GM19240 (cell line): Measurements from ENCODE around the gene SELENOO.

Experiments
- DNase-seq: peaks from one replicate; pipeline ENCODE4 v3.0.0; 2011; ENCODE audit warnings: low spot score; ENCODE audit not compliant: insufficient read length

SELENOO gene

DNA sequence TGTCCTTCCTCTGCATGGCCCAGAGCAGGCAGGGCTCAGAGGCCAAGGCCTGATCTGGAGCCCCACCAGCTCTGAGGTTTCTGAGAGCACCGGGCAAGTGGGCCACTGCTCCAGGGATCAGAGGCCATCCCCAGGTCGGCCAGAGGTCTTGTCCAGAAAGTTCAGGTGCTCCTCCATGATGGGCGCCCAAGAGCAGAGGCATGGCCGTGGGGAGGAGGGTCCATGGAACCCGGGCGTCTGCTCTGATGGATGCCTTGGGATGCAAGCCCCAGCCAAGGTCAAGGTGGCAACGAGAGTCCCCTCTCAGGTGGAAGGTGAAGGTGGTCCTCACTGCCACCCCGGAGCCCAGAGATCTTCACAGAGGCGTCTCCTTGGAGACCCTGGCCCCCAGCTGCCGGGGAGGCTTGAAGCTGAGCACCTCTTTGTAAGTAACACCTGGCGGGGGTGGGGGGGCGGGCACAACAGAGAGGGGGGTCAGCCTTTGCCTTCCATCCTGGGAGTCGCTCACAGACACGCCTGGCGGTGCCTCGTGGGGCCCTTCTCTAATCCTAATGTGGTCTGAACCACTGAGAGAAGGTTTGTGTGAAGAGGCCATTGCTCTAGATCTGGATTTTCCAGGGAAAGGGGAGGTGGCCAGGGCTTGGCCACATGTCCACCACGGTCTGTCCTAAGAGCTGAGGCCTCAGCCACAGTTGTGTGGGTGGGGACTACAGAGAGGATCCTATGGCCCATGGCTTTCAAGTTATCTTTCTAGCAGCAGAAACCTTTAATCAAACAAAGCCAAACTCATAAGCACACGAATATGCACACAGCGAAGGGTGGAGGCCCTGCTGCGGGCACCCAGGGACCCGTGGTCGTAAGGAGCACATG lies 52.5 kb downstream of the SELENOO start:
- DNase-seq = no peak

DNA sequence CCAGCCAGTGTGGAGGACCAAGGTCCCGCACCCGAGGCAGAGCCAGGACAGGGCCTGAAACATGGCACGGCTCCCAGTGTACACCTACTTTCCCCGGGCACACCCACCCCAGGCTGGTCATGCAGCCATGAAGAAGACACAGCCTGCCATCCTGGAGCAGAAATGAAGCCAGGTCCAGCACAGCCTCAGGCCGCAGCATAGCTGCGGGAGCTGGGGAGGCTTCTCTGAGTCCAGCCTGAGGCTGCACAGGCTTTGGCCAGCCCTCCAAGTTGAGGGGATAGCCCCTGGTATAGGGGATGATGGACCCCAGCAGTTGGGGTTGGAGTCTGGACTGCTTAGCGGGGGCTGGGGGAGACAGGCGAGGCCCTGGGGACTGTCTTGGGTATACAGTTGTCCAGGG lies 53.1 kb downstream of the SELENOO start:
- DNase-seq = no peak

DNA sequence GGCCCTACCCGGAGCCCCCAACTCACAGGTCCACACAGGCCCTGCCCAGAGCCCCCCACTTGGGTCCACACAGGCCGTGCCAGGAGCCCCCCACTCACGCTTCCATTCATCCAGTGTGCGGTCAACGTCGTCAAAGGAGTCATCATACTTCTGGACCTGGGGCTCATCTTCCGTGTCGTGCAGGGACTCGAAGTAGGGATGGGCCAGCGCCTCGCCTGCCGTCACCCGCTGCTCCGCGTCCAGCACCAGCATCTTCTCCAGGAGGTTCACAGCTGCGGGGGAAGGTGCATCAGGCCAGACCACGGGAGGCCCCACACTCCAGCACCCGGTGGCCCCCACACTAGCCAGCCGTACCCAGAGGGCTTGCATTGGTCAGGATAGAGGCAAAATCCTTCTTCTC lies 54.3 kb downstream of the SELENOO start:
- DNase-seq = no peak

DNA sequence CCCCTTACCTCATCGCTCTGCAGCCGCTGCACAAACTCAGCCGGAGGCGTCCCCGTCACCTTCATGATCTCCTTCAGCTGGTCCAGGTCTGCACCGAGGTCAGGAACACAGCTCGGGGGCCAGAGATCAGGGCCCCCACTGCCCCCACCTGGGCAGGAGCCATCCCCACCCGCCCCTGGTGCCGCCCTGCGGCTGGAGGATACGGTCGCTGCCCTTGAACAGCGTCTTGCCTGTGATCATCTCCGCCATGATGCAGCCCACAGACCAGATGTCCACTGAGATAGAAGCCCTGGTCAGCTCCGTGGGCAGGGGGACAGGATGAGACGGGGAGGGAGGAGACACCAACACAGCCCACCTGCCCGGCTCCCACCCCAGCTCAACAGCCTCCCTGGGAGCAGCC lies 54.8 kb downstream of the SELENOO start:
- DNase-seq = no peak

DNA sequence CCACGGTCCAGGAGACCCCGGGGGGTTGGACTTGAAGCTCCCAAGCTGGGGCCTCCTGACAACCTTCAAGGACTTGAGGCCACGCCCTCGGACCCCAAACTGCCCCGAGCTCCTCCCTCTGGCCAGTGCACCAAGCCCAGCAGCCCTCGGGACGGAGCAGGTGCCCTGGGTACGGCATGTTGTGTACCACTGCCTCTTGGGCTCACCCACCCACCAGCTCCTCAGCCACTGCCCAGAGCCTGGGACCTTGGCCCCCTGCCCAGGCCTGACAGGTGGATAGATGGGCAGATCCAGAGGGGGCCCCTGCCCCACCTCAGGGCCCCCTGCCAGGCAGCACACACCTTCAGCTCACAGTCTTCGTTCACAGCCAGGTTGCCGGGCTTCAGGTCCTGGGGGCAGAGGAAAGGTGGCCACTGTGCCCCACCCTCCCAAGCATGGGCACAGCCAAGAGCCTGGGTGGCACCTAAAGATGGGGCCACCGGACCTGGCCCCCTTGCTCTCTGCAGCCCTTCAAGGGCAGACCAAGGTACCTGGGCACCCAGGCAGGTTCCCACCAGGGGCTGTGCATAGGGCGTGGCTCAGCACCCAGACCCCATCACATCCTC lies 55.5 kb downstream of the SELENOO start:
- DNase-seq = no peak

DNA sequence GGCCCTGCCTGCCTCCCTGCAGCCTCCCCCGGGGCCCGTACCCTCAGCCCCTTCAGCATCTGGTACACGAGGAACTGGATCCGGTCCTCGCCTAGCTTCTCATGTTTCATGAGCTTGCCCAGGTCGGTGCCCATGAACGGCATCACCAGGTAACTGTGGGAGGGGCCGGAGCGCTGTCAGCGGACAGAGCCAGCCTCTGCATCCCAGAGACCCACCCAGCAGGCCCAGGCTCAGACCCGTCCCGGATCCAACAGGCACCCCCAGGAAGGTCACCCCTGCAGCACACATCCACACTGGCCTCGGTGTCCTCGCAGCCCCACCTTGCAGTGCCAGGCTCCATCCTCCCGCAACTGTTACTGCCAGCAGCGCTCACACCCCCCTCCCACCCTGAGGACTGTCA lies 56.2 kb downstream of the SELENOO start:
- no peak for DNase-seq

DNA sequence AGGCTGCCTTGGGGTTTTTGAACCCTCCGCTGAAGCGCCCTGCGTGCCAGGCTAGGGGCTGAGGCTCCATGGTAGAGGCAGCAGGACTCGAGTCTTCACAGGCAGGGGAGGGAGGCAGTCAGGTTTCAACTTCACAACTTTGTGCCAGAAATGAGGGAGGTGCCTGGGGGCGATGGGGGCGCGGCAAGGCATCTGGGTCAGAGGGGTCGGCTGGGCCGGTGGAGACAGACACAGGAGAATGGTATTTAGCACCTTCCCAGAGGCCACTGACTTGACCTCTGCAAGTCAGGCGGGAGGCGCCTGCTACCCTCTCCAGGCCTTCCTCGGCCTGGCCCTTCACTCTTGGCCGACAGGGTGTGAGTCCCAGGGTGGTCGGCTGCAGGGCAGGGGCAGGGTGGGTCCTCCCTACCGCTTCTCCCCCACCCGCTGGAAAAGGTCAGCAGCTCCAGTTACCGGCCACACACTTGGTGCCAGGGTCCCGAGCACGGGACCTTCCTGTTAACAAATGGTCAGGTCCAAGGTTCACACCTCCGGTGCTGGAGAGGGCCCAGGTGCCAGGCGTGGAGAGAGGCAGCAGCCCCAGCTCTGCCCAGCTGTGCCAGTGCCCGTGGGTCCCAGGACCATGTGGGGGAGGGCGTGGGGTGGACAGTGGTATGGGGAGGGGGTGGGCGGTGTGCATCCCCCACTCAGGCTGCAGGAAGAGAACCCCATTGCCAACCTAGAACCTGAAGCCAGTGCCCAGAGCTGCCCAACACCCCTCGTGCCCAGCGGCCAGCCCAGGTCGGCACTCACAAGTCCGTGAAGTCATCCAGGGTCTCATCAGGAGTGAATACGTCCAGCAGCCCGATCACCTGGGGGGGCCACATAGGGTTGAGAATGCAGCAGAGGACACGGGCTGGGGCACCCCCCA lies 56.9 kb downstream of the SELENOO start:
- DNase-seq = no peak

DNA sequence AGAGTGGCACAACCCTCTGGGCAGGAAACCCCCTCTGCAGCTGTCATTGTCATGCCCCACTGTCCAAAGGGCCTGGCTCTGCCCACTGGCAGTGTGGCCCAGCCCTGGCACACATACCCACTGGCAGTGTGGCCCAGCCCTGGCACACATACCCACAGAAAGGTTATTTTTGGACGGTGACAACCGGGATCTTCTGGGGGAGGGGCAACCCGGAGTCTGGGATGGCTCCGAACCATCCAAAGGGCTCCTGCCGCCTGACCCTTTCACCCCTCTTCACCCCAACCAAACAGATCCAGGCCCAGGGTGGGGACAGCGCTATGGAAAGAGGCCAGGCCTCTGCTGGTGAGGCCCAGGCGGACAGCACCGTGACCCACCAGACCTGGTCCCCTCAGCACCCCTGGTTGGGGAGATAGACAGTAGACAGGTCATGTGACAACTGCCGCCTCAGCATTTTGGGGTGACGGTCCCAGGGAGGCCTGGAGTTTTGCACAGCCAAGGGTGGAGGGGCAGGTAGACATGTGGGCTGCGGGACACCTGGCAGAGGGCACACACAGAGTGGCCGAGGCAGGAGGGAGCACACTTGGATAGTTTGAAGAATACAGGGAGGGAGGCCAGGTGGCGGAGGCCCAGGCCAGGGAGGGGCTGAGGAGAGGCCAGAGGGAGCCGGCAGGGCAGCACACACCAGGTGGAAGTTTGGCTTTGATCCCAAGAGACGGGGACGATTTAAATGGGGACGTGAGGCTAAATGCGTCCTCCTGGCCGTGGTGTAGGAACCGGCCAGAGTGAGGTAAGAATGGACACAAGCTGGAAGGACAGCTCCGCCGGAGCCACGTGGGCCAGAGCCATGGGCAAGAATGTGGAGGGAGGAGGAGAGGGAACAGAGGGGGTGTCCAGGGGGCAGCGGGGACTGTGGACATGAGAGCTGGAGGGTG lies 57.8 kb downstream of the SELENOO start:
- DNase-seq = no peak

DNA sequence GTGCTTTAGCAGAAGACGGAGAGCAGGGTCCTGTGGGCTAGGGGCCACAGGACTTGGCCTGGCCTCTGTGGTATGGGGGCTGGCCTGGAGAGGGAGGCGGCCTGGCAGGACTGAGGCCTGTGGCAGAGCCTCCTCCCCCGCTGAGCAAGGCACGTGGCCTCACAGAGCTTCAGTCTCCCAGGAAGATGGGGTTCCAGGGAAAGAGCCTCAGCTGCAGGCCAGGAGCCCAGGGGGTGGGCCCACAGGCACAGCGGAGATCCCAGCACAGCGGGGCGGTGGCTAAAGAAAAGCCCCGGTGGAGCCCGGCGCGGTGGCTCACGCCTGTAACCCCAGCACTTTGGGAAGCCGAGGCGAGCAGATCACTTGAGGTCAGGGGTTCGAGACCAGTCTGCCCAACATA lies 58.5 kb downstream of the SELENOO start:
- no peak for DNase-seq

DNA sequence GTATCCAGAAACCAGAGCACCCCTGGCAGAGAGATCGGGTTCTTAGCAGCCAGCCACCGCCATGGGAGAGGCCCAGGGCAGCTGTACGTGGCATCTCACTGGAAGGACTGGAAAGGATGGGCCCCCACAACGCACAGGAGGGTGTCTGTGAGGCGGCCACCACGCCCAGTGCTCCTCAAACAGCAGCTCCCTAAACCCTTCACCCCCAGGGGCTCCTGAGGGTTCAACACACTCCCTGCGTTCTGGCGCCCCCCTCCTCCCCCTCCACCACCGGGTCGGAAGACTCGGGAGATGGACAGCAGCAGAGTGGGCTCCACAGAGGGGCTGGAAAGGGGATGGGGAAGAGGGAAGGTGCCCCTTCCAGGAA lies 59.6 kb downstream of the SELENOO start:
- DNase-seq = no peak

DNA sequence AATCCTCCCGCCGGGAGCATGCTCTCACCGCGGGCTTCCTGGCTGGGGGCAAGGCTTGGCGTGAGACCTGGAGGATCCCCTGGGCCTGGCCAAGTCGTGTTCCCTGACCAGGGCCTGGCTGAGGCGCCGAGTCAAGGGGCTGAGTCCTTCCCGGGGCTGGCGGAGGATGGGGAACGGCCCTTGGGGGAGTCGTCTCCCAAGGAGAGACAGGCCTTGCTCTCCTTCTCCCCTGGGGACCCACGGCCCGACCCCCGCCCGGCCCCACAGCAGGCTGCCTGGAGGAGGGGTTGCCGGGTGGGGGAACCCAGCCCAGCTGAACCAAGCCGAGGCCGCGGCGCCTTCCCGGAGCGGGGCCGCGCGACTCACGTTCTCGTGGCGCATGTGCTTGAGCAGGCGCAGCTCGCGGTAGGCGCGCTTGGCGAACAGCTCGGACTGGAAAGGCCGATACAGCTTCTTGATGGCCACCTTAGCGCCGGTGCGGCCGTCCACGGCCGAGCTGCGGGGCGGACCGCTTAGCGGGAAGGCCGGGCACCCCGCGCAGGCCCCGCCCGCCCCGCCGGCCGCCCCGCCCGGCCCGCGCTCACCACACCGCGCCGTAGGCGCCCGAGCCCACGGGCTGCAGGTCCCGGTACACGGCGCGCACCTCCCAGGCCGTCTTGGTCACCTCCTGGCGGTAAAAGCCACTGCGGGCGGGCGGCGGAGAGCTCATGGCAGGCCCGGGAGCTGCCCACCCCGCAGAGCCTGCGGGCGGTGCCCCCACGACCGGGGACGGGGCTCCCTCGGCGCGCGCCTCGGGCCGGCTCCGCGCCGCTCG lies 60.2 kb downstream of the SELENOO start:
- no peak for DNase-seq

DNA sequence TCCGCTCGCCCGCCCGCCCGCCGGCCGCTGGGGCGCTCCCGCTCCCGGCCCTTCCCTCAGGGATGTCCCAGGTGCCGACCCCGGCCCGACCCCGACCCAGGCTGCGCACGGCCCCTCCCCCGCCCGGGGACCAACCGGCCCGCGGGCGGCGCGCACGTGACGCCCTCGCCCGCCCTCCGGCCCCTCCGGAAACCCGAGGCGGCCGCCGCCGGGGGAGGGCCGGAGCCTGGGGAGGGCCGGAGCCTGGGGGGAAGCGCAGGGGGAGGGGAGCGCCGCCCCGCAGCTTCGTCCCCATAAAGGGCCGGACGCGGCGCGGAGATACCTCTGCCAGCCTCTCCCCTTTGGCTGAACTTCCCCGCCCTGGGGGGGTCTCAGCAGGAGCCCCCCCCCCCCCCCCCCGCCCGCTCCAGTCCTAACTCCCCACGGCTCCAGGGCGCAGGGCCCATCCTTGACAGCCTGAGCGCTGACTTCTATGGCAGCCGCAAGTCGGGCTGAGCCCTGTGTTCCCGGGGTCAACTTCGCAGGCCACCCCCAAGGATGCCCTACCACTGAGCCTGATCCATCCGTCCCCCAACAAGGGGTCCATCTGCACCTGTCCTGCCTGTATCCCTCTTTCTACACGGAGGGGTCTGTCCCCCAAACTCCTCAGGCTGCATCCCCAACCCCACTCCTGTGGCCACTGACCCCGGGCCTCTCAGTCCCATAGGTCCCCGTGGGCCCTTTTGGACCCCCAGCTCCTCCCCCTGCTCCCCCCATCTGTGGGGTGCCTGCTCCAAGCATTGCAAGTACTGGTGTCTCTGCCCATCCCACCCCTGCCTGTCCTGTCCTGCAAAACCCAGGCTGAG lies 61.0 kb downstream of the SELENOO start, which contains the start of gene MAPK12:
Gene MAPK12 (minus strand): TSS at position 69 of the 845 bp plus-strand sequence. CDS start 174 bp downstream, outside the sequence.
- peak; percentile 79 for DNase-seq

DNA sequence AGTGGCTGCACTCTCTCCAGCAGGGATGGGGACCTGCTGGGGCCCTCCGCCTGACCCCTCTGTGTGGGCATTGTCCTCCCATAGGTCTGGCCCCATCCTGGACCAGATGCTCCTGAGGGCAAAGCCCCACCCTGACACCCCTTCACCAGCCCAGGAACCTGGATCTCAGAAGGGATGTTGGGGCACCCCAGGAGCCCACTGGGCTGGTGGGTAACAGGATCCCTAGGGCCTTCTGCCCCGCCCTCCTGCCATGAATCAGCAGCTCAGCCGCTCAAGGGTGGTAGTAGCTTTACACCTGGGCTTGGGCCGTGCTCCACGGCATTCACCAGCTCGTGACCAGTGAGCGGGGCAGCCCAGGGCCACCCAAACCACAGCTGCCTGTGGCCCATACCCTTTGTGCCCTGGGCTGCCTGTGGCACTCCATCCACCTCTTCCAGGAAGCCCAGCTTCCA lies 61.7 kb downstream of the SELENOO start:
- DNase-seq = no peak

DNA sequence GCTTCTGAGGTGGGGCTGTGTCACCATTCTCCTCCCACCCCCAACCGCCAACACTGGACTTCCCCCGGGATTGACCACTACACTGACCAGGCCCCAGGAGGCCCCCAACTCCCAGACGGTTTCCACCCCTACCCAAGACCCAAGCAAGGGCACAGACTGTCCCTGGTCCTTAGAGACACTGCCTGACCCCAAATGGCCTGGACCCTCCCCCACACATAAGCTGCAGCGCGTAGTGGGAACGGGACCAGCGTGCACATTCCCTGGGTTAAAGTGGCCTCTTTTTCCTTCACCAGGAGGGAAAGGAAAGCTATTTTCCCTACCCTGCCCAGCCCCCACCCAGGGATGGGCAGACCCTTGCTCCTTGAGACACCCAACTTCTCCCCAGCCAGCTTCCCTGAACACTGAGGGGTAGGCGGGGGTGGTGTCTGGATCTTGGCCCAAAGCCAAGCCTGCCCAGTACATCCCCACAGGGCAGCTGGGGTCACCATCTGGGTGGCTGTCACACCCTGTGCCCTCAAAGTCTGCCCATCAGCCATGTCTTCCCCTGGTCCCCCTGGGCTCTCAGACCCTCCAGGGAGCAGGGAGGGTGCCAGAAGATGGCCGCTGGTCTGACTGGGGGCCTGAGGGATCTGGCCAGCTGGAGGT lies 62.3 kb downstream of the SELENOO start:
- no peak for DNase-seq

DNA sequence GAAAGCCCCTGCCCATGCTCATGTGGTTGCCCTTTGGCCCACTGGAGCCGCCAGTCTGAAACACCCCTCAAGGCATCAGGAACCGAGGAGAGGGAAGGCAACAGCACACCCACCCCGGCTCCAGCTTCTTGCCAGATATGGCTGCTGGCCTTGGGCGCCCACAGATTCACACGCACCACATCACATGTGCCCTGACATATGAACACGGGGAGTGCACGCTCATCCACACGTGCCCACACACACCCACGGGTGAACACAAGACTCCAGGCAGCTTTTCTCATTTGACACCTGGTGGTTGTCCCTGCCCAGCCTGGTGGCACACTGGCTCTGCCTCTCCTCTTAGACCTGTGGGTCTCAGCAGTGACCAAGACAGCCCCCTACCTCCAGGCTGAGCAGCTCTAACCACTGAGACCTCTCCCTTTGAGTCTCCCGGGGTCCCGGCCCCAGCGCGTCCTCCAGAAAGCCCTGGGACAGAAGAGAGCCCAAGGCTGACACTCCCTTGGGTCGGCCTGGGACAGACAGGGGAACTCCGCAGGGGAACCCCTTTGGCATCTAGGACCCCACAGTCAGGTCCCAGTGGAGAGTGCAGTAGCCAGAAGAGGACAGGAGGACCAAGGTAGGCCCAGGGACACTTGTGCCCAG lies 63.4 kb downstream of the SELENOO start:
- DNase-seq = no peak

DNA sequence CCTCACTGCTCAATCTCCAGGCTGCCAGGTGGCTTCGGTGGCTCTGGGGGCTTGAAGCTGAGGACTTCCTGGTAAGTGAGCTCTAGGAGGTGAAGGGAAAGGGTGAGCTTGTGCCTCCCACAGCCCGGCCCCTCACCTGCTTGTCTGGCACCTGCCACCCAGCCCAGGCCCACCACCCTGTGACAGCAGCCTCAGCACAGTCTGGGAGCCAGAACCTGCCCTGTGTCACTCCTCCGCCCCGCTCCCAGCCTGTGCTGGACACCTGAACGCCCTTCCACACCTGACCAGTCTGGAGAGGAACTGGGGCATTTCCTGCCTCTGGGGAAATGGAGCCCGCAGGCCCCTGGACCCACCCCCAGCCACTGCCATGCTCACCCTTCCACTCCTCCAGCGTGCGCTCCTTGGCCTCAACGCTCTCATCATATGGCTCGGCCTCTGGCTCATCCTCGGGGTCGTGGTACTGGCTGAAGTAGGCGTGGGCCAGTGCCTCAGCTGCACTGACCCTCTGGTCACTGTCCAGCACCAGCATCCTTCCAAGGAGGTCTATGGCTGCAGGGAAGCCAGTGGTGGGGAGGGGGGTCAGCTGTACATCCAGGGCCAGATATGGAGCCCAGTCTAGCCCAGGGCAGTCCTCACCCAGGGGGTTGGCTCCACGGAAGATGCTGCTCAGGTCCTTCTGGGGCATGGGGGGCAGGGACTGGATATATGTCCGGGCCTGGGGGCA lies 64.3 kb downstream of the SELENOO start:
- DNase-seq = no peak

DNA sequence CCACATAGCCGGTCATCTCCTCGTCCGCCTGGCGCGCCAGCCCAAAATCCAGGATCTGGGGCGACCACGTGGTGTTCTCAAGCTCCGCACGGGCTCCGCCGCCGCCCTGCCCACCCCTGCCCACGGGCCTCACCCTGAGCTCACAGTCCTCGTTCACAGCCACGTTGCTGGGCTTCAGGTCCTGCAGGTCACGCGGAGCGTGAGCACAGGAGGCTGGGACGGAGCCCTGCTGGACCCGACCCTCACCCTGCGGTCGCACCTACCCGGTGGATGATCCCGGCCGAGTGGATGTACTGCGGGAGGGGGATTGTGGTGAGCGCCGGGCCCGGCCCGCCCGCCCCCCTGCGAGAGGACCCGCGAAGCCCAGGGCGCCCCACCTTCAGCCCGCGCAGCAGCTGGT lies 66.2 kb downstream of the SELENOO start:
- DNase-seq = no peak
